Hematopoietic multipotent progenitor cell treated with erythropoietin and hydrocortisone succinate and interleukin-3 and kit ligand, for 15 days (in vitro differentiated cells): ENCODE results near the gene AQP4.

Source experiments
- DNase-seq: peaks from one replicate; pipeline ENCODE4 v3.0.0-alpha.2; 2015; ENCODE audit warnings: low spot score

The AQP4 gene

GRCh38 chr18:26839609-26840008, 25.9 kb downstream of the AQP4 start:
- no peak for DNase-seq

DNA sequence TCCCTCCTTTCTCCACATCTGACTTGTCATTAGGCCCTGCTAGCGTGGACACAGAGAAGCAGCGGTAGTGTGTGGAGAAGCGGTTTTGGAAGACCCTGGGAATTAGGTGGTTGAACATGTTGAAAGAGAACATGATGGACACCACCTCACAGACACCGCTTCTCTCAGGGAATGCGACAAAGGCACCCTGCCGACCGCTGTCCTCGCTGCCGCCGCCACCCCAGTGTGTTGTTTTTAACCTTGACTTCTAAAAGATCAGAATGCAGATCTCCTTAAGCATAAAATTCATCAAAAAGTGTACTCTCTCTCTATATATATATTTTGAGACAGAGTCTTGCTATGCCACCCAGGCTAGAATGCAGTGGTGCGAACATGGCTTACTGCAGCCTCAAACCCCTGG, 33.2 kb downstream of the AQP4 start:
- DNase-seq, result no peak

GRCh38 chr18:26827581-26827980, 37.9 kb downstream of the AQP4 start:
- no peak for DNase-seq

DNA sequence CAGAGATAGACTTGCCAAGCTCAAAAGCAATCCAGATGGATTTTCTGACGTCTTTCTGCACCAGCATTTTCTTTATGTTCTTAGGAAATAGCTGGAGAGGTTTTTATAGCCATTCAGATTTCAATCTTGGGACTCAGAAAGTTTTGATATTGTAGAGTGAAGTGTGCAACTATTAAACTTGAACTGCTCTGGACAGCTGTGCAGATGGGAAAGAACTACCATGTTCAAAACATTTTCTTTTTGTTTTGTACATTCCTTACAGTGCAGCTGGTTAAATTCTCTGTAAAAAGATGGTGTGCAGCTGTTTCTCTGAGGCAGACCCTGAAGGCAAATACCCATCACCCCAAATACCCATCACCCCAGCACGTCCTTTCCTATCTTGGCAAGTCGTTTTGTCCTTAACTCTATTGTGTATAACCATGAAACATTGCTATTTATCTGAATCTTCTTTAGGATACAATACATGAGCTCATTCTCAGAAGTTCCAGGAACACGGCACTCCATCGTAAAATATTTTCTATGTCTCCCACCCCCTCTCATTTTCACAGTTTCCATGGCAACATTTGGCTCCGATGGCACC, 38.8 kb downstream of the AQP4 start:
- DNase-seq, result no peak

DNA sequence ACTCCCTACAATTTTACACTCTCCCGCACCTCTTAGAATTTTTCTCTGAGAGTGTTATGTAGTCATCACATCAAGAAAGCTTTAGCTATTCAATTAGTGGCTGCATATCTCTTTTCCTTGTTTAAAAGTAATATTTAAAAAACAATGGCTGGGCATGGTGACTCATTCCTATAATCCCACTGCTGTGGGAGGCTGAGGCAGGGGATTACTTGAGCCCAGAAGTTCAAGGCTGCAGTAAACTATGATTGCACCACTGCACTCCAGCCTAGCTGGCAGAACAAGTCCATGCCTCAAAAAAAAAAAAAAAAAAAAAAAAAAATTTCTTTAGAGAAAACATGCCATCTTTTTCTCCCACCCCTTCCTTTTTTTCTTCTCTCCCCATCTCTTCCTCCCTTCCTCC, 44.3 kb downstream of the AQP4 start:
- DNase-seq, result no peak

GRCh38 chr18:26819046-26819445, 46.5 kb downstream of the AQP4 start:
- no peak for DNase-seq

DNA sequence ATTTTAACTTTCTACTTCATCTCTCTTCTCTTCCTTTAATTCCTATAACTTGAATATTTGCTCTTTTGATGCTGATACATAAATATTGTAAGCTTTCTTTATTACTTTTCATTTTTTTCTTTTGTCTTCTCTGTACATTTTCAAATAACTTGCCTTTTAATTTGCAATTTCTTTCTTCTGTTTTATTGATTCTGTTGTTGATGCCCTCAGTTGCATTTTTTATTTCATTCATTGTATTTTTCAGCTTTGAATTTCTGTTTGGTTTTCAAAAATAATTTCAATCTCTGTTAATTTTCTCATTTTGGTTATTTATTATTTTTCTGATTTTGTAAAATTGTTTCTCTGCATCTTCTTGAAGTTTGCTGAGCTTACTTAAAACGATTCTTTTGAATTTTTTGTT, 47.0 kb downstream of the AQP4 start:
- no peak for DNase-seq

DNA sequence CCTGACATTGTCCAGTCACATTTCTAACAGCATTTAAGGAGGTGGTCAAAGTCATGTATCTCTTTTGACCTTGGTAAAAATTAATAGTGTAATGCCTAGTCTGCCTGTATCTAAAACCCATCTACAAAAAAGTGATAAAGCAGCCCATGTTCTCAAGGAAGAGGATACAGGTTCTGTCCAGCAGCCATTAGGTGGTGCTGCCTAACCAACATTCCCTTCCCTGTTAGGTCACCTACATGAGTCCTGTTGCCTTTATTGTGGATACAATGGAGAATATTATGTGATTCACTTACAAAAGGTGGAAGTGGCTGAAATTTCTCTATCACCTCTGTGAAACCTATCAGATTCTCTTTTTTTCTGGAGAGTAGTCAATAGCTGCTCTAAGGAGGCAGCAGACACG, 52.5 kb downstream of the AQP4 start:
- DNase-seq, result no peak

DNA sequence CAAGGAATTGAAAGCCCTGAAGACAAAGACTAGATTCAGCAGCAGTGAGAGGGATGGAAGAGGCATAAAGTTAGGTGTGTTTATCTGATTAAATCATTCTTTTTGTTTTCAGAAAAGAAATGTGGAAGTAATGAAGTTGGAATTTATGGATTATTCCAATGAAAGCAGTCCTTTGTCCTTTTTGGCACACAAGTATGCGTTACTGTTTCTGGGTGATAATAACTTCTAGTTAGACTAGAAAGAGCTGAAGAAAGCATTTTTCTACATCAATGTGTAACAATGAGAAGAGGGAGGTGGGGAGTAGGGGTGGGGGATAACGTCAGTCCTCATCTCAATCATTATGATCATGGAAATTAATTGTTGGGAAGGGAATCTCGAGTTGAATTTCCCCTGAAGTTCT, 53.0 kb downstream of the AQP4 start:
- no peak for DNase-seq

DNA sequence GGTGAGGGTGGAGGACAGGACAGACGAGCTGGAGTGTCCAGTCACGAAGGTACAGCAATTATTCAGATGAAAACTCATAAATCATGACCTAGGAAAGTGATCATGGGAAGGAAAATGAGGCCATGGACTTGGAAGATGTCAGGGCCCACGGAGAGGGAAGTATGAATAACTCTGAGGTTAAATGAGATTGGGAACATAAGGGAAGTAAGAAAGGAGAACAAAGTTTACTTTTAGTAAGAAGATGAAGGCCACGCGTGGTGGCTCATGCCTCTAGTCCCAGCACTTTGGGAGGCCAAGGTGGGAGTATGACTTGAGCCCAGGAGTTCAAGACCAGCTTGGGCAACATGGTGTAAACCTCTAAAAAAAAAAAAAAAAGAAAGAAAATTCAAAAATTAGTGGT, 56.2 kb downstream of the AQP4 start:
- DNase-seq, result no peak

DNA sequence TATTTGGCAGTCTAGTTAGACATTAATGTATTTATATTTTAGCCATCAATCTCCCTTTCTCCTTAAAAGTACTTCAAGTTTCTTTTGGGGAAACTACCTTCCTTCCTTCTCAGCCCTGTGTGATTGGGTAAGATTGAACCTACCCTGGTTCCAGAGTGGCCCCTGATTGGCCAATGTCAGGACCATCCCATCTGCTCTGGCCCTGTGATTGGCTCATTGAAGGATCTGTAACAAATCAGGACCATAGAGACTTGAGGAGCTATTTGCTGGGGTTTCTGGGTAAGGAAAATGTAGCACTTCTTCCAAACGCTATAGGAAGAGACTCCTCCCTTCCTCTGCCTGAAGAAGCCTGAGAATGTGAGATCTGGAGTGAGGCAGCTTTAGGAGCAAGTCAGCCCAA, 59.3 kb downstream of the AQP4 start:
- no peak for DNase-seq

GRCh38 chr18:26804519-26804918, 61.0 kb downstream of the AQP4 start:
- DNase-seq, result no peak

DNA sequence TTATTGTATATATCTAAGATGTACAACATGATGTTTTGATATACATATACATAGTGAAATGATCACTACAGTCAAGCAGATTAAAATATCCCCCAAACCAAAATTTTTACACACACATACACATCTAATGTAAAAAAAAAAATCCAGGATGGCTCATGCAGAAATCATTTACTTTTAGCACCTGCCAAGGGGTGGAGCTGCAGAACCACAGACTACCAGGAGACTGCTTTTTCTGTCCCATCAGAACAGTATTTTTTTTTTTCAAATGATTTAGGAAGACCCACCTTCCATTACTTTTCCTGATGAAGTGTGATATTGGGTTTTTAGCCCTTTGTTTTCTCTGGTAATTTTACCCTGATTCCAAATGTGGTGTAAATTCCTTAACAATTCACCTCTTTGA, 61.9 kb downstream of the AQP4 start:
- no peak for DNase-seq

DNA sequence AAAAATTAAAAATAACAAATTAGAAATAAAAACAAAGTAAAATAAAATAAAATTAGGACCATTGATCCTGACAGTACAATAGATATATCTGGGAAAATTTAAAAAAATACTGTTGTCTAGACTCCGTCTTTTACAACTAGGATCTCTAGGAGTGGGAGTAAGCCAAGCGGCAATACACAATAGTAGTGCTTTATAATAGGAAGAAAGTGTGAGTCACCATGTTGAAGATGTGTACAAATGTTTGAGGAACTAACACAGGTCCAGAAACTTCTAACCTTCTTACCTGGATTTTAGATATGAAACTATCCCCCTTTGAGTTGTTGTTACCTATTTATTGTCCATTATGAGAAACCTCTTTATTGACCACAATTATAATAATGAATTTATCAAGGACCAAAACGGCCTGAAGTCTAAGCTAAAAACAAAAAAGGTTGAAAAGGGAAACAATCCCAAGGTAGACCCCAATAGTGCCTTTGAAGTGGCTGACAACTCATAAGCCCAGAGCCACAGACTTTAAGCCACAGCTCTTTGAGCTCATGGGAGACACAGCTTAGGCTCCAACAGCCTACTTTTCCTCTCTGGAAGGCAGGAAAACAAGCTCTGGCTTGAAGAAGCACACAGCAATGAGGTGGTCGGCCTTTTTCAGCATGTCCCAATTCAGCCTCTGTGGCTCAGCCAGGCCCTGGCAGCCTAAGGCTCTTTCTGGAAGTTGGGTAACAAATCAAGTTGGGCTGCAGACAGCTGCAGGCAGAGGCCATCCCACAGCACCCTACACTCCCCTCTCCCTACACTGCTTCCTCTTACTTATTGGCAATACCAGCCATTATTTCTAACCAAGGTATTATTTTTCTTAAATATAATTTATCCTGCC, 62.9 kb downstream of the AQP4 start:
- DNase-seq, result no peak
